Medulla oblongata (tissue), 1 donor: ENCODE measurements around the gene SOX2.

Source experiments
- DNase-seq: peaks from one replicate; pipeline ENCODE4 v3.0.0-alpha.2; 2015; ENCODE audit errors: extremely low spot score

Gene SOX2

DNA sequence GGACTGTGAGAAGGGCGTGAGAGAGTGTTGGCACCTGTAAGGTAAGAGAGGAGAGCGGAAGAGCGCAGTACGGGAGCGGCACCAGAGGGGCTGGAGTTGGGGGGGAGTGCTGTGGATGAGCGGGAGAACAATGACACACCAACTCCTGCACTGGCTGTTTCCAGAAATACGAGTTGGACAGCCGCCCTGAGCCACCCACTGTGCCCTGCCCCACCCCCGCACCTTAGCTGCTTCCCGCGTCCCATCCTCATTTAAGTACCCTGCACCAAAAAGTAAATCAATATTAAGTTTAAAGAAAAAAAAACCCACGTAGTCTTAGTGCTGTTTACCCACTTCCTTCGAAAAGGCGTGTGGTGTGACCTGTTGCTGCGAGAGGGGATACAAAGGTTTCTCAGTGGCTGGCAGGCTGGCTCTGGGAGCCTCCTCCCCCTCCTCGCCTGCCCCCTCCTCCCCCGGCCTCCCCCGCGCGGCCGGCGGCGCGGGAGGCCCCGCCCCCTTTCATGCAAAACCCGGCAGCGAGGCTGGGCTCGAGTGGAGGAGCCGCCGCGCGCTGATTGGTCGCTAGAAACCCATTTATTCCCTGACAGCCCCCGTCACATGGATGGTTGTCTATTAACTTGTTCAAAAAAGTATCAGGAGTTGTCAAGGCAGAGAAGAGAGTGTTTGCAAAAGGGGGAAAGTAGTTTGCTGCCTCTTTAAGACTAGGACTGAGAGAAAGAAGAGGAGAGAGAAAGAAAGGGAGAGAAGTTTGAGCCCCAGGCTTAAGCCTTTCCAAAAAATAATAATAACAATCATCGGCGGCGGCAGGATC is at the start of gene SOX2:
Gene SOX2 (plus strand): TSS at position 601 of the 811 bp plus-strand sequence. CDS start 436 bp downstream, outside the sequence.
- peak; percentile 97 for DNase-seq

DNA sequence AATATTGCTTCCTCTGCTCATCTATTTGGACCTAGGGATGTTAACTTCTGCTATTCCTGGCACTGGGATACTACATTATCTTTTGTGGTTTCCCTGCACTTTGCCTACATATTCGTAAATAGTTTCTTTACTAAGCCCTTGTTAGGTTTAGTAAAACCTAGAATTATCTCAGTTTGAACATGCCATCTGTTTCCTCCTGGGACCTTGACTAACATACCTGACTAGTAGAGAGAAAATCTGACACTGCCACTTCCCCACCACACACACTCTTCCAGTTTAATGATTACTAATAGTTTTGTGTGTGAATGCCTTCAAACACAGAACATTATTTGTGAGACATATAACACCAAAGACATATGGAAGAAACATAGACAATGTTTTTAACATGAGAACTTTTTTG is 28.2 kb upstream of the SOX2 start:
- DNase-seq = no peak

DNA sequence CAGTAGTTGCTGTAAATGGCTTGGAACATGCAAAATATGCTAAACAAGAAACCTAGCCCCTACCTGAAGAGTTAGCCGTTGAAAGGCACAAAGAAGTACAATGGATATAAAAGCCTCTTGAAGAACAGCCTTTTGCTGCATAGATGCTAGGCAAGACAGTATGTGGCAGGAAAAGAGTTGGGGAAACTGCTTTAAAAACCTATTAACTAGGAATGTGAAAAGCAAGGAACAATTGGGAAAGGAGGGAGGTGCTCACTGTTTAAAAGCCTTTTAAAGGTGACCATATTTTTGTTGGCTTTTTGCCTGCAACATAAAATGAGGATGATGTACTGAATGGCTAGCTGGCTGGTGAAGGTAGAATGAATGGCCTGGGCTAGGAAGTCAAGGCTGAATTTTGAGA is 24.5 kb upstream of the SOX2 start:
- DNase-seq = peak; percentile 31

DNA sequence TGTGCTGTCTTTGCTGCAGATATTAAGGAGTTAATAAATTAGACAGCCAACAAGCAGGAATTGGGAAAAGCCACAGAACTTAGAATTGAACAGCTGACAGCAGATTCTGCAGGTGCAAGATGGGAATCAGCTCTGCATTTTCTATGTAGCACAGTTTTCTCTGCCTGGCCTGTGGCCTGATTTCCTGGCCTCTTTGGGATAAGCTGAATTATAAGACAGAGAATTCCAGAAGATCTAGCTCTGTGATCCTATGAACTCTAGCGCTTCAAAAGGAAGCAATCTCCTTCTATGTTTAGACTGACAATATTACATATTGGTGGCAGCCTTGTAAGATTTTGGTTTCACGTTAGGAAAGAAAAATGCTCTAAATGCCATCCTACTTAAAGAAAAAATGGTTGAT is 24.0 kb upstream of the SOX2 start:
- DNase-seq = peak; percentile 52

DNA sequence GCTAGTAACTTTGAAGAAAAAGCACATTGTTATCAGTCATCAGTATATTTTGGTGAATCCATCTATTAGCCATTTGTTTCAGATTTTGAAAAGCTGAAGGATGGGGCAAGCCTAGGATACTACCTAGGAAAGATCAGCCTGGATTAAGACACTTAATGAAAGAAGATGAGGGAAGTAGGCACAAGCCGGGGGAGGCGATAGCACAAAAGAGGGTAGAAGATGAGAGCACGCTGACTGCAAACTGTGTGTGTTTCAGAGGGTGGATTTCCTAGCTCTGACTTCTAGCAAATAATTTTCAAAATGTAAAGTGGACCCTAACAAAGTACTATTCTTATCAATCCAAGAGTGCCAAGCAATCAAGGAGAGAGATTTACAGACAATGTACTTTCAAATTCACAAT is 22.2 kb upstream of the SOX2 start:
- DNase-seq = peak; percentile 65

DNA sequence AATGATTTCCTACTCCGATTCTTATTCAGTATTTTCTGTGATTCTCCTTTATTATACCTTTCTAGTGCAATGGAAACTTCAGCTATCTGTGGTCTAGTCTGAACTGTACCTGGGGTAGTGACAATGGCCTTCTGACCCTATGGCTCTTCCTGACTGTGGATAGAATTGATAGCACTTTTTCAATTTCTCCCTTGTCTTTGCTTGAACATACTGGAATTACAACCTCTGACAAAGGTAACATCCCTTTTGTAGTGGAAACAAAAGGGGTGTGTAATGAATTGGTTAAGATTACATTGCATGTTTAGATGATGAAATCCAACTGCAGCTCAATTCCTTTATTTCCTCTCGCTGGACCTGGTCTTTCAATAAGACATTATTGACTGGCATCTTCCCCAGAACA is 21.0 kb upstream of the SOX2 start:
- DNase-seq = no peak

DNA sequence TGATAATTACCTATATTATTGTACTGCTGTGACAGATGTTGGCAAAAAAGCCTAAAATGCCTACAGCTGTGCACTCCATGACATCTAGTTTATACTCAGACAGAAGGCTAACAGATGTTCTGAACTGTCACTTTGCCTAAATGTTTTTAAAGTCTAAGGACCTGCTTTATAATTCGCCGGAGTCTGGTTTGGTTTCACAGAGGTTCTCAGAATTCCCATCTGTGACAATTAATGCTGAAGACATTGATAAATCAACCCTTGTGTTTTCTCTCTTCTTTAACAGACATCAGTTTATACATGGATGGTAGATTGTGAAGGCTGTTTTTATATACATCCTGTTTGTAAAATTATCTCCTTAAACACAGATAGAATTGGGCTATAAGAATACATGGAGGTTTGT is 19.8 kb upstream of the SOX2 start:
- DNase-seq = peak; percentile 40

DNA sequence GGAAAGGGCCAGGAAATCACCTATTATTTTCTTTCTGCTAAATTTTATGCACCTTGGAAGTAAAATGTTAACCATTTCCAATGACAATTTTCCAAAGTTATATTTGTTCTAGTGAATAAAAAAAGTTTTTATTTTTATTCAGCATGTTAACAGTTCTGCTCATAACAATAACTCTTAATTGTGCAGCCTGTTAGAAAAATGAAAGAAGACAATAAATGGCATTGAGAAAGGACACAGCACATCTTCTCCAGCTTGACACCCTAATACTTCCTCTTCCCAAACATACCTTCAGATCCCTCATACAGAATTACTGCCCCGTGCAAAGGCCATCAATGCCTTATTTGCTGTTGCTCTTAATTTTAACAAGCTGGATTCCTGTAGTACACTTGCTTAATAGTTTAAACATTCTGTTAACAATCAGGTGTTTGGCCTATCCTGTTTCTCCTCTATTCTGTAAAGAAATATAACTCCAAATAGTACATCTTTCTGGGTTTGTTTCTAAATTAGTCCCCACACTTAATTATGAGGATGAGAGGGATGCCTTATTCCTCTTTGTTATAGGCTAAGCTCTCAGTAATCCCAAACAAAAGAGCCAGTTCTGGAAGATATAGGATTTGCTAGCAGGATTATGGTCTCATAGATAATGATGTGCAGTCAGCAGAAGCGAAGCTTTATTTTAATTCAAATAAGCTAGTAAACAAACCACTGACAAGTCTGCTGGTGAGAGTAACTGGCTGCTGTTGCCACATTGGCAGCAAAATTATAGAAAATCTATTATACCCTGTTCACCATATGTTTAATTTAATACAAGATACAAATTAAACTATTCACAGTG is 19.2 kb upstream of the SOX2 start:
- DNase-seq = peak; percentile 48

DNA sequence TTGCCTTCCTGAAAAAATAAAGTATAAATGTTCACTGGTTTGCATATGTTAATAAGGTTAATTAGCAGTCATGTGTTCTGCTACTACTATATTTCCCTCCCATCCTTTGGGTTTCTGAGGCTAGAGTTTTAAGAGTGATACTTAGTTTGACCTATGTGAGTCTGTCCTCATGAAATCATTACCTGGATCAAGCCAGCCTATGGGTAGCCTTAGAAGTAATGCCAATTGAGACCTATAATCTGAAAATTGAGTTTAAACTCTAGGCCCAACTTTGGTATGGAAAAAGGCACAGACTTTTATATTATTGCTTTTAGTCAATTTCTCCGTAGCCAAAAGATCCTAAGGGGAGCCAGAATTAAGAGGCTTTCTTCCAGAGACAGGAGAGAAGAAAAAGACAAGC is 18.4 kb upstream of the SOX2 start:
- peak; percentile 40 for DNase-seq

DNA sequence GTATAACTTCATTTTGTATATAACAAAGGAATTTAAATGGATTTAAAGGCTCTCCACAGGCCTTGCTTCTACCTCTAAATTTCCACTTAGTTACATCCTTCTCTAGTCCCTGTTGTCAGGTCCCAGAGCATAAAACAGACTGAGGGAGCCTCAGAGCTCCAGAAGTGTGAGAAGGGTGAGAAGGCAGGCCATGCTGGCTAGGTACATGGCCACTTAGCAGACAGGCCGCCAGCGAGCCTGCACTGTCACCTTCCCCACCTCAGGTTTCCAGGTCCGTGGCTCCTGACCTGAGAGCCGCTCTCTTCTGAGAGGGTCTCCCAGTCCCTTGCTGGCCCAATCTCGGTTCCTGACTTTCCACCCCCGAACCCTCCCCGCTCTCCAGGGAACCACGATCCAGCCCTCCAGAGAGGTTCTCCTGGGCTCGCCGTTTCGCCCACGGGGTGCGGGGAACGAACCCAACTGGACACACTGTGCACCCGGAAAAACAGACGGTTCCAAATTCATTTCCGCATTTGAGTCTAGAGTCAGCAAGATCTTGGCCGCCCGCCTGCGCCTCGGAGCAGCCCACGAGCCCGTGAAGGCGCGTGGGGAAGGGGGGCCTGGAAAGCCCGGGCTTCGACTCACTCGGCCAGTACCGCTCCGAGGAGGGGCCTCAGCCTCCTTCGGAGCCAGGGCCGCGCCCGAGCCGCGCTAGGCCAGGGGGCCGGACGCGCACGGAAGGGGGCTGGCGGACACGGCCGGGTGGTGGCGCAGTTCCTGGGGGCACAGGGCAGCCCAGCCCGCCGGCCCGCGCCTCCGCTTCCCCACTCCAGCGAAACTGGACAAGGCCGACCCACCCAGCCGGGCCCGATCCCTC is 16.7 kb upstream of the SOX2 start:
- peak; percentile 88 for DNase-seq

DNA sequence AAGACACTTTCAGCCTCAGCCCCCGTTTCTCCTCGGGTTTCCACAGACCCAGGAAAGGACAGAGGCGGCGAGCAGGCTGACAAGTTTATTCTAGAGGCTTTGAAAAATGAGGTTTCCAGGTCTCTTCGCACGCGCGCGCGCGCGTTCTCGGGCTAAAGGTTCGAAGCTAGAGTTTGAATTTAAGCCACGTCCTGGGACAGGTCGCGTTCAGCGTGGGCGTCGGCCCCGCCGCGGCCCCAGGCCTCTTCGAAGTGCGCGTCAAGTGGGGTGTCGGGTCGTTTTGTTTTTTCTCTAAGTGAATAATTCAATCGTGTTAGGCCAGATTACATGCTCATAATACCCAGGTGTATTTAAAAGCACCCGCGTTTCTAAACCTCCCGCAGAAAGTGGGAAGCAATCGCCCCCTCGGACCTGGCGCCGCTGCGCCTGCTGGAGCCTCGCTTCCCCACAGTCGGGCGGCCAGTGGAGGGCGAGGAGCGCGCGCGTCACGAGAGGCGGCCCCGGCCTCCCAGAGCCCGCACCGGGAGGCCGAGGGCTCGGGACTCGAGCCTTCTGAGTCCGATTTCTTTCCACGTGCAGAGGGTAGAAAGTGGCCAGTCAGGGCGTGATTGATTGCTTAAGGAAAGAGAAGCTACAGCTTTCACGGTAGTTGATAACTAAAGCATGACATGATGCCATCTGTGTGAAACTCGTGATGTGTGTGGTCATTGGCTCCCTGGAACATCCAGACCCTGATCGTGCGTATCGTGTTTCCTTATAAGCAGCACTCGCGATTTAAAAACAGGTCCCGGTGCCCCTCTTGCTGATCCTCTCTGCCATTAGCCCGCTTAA is 15.8 kb upstream of the SOX2 start:
- peak; percentile 77 for DNase-seq

DNA sequence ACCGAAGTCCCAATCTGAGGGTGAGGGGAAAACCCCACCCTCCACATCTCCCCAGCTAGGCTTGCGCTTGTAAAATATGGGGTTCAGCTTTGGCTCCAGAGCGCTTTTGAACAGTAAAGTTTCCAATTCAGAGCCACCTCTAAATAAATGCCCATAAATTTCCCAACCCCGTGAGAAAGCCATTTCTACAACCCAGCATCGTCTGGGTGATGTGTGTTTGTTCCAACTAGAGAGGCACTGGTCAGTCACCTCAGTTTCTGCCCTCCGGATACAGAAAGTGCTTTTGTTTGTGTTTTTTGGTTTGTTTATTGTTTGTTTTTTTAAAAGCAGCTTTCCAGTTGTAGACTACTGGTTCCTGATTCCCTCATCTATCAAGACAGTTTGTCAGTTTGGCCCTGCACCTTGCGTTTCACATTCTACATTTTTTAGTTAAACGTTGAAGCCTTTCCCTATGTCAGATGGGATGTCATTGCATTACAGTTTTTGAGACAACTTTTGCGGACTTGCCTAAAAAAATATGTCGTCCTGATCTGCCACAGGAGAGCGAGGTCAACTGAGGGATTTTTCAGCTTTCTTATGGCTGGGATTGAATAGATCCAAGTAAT is 15.0 kb upstream of the SOX2 start:
- peak; percentile 60 for DNase-seq

DNA sequence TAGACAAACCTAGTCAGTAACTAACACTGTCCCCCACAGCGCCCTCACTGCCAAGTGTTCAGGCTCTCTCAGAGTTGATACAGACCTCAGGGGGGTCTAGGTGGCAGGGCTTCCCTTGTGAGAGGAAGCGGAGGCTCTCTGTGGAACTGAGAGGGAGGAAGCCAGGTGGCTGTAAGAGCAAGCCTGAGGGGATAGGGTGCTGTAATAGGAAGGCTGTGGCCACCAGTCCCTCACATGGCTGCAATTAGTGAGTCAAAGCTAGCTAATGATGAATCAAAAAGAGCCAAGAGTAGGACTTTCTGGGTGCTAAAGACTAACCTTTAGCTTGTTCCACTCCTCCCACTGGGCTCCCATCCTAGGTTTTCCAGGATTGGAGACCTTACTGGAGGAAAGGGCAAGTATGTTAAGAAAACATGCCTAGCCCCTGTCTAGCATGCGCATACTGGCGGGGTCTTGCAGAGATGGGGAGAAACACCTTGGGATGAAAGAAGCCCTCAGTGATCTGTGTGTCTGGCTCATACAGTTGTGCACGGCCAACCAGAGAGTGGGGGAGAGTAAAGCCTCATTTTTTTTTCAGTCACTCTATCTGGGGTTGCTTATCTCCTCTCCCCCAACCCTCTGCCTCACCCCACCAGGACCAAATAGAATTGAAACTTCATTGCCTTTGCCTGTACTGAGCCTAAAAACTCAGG is 13.3 kb upstream of the SOX2 start:
- peak; percentile 66 for DNase-seq

DNA sequence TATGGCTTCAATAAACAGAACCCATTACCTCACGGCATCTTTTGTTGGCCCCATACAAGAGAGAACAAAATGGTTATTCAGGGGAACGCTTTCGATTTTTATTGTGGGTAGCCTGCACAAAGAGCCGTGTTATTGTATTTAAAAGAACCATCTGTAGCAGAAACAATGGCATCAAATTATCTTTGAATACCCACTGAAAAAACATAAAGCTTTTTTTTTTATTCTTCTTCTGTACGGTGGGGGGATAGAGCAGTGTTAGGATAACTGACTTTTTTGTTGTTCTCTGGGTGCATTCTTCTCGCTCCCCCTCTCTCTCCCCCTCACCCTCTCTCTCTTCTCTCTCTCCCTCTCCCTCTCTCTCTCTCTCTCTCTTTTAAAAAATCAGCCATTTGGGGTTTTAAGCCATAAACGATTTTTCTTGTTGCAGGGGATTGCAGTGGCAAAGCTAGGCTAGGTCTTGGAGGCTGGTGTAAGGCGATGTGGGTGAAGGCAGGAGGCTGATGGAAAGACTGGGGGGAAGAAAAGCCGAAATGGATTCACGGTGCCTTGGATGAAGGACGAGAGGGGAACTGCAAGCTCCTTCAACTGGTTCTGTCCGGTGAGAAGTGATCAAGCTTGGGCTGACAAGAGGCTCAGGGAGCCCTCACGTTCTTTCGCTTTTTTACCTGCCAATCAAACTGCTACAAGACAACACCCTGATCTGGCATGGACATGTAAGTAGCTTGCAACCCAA is 12.4 kb upstream of the SOX2 start:
- DNase-seq = peak; percentile 90

DNA sequence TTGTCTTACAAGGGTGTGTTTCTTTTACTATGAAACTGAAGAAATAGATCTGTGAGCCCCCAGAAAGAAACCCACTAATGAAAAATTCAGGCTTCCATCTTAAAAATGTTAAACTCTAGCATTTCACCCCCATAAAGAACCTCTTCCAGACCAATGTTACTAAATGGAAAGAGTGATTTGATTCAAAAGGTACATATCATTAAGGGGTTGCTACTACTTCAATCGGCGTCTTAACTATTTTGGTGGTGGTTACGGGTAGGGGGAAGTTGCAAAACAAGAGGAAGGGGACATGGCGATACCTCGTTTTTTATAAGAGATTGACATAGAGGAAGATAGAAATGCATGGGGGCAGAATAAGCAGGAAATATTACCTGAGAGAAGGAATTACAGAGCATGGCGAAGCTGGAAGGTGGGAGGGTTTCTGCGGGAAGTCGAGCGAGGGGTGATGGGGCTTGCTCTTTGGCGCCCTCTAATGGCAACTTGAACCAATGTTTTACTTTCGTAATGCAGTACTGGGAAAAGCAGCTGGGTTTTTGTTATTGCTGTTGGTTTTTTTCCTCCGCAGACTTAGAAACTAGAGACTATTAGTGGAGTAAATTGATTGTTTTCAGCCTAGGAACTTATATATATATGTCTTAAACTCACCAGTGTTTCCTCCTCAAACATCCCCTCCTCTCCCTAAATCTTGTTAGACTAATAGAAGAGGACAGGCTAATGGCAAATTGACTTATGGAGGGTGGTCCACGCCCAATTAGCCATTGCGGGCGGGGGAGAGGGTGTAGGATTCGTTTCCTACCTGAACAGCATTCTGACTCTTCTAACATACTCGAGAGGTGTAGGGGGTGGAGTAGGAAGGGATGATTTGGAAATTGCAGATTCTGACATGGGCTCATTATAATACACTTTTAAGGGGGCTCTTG is 11.3 kb upstream of the SOX2 start:
- peak; percentile 96 for DNase-seq

DNA sequence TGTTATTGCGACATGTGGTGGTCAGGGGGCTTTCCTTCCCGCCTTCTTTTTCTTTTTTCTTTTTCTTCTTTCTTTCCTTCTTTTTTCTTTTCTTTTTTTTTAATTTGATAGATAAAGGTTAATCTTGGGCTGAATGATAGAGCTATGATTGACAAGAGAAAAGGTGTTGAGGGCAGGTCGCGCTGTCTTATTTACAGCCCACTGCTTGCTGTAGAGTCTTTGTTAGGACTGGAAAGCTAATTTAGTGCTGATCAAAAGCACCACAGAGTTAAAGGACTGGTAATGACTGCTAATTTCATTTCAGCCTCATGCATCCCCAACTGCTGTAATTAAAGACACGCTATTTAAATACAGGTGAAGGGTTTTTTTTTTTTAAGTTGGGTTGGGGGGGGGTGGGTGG is 10.6 kb upstream of the SOX2 start:
- DNase-seq = no peak

DNA sequence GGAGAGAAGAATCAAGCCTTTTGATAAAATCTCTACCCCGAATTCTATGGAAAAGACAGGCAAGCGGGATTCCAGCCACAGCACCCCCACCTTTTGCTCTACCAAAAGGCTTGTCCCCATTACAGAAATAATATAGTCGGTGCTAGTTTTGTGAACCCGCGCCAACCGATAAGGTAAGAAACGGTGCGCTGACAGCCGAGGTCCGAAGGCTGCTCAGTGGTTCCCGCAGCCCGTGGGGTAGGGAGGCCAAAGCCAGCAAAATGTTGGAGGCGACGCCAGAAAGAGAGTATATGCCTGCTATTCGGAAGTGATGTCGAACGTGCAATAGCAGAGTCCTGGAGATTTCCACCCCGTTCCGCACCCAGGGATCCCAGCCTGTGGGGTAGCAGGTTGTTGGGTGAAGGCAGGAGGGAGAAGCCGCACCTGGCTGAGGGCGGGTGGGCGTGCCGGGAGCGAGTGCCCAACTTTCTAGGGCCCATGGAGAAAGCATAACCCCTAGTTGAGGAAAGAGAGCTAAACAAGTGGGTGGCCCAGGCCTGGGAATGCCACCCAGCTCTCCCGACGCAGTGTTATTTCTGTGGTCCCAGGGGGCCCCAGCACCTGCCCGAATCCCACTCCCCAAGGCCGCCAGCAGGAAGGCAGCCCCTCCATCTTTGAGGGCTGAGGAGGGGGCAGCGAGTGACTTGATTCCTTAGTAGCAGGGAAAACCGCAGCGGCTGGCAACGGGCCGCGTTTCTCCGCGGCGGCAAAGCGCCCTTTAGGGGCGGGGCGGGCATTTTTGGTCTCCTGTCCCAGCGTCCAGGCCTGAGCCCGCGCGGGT is 7.9 kb upstream of the SOX2 start:
- DNase-seq = no peak
